Left renal cortex interstitium (tissue), 4 donors: Measurements from ENCODE around the gene HAVCR2. TPM values are rescaled to one million over a fixed set of nuclear protein-coding genes. Genes with fewer than 3 reads are reported as not detected.
"Not testable (repeated sequence)": the region's sequence is repeated elsewhere in the genome, so short reads cannot be mapped to it uniquely, and the experiment has no call there.

ENCODE experiments used
- DNase-seq, 4 donors: peaks; one replicate each; pipeline ENCODE4 v3.0.0-alpha.2; 2013; ENCODE audit warnings: low read depth in 4 of 4, low spot score in 2 of 4, missing footprints in 1 of 4
- polyA plus RNA-seq, 4 donors: library from polyadenylated mRNA; unstranded; fragments of 120-200 nt; gene quantifications; one replicate each; pipeline ENCODE4 v1.2.1, GENCODE V29; 2013; ENCODE audit not compliant: insufficient read length in 4 of 4

Gene HAVCR2
- polyA plus RNA-seq, 4 donors, result 5.5 to 12.9 (median 8.6) TPM

DNA sequence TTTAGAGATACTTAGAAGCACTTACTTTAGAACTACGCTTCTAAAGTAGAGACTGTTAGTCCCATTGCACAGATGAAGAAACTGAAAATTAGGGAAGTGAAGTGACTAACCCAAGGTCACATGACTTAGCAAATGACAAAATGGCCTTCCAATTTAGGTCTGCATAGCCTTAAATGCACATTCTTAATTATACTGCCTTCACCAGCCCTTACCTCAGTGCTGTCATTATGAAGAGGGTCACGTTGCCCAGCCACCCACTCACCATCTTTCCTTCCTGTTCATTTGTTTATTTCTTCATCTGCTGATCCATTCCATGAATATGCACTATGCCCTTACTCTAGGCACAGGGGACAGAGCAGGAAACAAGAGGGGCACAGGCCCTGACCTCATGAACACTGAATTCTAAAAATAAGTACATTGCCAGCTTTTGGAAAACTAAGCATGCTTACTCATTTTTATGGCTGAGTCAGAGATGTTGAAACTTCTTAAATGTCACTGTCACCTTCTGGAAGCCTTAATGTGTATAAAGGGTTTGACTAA is 8.6 kb downstream of the HAVCR2 start:
- DNase-seq, result no peak

DNA sequence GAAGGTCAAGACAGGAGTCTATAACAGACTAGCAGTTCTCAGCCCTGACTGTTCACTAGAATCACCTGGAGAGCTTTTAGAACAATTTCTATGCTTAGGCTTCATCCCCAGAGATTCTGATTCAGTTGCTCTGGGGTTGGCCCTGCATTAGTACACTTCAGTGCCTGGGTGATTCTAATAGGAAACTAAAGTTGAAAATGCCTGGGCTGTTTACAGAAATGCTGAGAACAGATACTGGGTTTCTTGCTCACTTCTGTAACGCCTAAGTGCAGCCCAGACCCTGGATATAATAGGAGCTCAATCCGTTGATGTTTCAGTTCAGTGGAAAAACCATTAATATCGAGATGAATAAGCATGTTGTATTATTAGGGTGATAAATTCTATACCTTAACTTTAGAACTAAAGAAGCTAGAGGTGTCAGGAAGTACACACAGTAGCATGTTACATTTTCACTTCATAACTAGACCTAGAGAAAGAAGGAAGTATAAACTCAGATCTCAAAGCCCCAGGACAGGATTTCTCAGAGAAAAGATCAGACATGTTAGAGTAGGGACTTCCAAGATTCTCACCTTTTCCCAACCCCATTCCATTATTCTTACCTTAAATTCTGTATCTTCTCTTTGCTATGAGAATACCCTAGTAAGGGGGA is 20.4 kb downstream of the HAVCR2 start:
- DNase-seq, result no peak

DNA sequence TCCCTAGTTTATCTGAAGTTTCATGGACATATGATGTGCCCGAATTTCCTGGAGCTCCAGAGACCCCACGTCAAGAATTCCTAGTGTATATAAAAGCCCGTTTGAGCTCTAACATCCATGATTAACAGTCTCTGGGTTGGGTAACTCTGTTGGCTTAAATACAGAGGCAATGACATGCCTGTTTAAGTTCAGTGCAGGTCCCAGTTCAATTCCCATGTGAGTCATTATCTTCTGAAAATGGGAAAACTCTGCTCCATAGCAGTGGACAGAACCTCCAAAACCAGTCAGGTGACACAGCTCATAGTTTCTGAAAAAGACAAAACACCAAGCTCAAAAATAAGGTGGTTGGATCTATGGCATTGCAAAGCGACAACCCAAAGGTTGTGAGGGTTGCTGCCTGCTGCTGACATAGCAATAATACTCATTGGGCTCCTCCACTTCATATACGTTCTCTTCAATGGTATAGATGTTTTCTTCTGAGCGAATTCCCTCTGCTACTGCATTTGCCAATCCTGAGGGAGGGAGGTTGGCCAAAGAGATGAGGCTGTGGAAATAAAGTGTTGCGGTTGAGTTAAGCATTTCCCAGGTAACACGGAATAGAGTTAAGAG is 22.0 kb downstream of the HAVCR2 start:
- no peak for DNase-seq

DNA sequence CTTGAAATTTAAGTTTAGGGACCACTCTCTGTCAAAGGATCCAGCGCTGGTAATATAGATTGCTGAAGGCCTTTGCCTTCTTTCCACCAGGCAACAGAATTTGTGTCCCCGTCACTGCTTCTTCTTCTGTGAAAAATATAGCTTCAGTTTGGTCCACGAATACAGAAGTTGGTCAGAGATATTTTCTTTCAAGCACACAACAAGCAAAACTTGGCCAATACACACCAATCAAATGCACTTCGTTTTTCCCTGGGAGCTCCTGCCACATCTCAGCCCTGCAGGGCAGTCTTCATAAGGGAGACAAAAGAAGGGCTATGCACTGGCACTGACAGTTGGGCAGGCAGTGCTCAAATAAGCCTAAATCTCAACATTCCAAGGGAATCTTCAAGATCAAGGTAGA is 22.9 kb downstream of the HAVCR2 start:
- DNase-seq, result no peak

DNA sequence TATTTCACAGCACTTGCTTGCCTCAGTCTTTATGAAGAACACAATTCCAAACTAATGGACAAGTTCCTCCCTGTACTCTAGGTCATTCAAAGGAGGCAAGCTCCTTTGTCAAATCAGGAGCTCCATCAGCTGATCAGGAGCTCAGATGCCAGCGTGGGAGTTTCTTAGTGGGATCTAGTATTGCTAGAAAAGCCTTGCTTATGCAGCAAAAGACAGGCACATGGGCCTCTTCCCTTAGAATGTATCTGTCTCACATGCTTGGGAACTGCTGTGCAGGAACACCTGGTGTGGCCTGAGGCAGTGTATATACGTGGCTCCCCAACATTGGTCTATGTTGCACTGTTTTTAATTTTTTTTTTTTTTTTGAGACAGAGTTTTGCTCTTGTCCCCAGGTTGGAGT is 28.6 kb downstream of the HAVCR2 start:
- peak in 1 of 4 donors; percentile 10 for DNase-seq

- DNase-seq, result no peak
Measured at GRCh38 chr5:157076558-157076957, 32.3 kb downstream of the HAVCR2 start.

GRCh38 chr5:157072508-157072907 is 36.3 kb downstream of the HAVCR2 start:
- DNase-seq, result no peak

GRCh38 chr5:157069949-157070348 is 38.9 kb downstream of the HAVCR2 start:
- no peak for DNase-seq

GRCh38 chr5:157068785-157069184 is 40.1 kb downstream of the HAVCR2 start:
- no peak for DNase-seq

DNA sequence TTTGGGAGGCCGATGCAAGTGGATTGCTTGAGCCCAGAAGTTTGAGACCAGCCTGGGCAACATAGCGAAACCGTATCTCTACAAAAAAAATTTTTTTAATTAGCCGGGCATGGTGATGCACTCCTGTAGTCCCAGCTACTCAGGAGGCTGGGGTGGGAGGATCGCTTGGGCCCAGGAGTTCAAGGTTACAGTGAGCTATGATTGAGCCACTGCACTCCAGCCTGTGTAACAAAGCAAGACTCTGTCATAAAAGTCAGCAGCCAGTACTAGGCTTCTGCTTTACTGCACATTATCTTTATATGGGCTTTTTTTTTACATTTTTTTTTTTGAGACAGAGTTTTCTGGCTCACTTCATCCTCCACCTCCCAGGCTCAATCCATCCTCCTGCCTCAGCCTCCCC is 40.5 kb downstream of the HAVCR2 start:
- no peak for DNase-seq

GRCh38 chr5:157067005-157067404 is 41.8 kb downstream of the HAVCR2 start:
- no peak for DNase-seq

DNA sequence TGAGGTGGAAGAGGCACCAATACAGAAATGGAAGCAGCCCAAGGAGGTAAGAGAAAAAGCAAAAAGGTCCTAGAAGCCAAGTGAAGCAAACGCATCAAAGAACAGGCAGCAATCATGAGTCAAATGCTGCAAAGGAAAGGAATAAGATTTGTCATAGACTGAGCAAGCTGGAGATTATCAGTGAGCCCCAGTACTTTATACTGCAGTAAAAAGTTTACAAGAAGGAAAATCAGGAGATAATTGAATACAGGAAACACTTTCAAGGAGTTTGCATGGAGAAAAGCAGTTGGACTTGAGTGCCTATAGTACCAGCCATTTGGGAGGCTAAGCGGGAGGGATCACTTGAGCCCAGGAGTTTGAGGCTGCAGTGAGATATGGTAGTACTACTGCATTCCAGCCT is 42.8 kb downstream of the HAVCR2 start:
- no peak for DNase-seq

DNA sequence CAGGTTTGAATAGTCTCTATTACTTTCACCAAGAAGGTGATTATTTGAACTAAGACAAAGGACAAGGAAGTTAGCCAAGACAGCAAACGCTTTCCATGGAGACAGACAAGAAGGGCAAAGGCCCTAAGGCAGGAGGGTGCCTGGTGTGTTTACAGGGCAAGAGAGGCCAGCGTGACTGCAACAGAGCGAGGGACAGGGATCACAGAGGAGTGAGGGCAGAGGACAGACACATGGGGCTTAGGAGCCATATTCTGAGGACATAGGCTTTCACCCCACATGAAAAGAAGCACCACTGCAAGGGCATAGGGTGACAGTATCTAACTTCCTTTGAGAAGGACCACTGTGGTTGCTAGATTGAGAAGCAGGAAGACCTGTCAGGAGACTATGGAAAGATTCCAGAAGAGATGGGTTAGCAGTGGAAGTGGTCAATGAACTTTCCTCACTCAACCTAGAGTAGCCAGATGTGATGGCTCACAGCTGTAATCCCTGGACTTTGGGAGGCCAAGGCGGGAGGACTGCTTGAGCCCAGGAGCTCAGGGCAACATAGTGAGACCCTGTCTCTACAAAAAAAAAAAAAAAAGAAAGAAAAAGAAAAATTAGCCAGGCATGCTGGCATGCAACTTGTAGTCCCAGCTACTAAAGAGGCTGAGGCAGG is 44.9 kb downstream of the HAVCR2 start:
- no peak for DNase-seq

GRCh38 chr5:157059891-157060290 is 49.0 kb downstream of the HAVCR2 start:
- DNase-seq, result no peak

GRCh38 chr5:157059093-157059539 is 49.7 kb downstream of the HAVCR2 start, which contains the start of gene HAVCR1:
Gene HAVCR1, minus strand, starts transcription at chr5:157059116. Its CDS starts 1,173 bp downstream, at chr5:157057943.
- DNase-seq, result no peak

DNA sequence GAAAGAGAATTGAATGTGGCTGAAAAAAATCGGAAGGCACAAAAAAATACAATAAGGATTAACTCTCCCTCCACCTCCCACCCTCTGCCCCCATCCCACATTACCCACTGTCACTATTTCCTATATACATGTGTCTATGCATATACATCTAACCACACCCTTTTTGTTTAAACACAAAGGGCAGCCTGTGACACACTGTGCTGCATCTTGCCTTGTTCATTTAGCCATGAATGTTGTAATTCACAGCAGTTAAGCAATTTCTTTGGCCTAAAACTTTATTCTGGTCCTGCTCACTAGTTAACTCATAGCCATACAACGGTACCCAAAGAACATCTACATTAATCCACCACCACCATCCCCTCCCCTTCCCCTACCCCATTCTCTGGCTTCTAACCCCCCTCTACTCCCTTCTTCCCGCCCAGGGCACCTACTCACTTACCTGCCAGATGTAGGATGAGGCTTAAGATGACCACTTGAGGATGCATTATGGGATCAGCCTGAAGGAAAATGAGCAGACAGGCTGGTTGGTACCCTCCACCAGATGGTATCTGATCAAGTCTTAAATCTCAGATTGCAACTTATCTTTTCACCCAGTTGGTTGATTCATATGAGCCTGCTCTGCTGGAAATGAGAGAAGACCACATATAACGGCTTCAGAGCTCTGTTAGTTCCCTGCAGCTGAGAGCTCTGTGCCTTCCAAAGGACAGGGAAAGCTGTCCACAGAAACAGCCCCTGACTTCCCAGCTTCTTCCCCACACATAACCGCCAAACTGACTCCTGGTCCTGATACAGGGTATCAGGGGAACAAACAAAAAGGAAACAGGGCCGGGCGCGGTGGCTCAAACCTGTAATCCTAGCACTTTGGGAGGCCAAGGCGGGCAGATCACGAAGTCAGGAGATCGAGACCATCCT is 51.1 kb downstream of the HAVCR2 start:
- no peak for DNase-seq

- not testable (repeated sequence) for DNase-seq
Measured at GRCh38 chr5:157056848-157057247, 52.0 kb downstream of the HAVCR2 start.

DNA sequence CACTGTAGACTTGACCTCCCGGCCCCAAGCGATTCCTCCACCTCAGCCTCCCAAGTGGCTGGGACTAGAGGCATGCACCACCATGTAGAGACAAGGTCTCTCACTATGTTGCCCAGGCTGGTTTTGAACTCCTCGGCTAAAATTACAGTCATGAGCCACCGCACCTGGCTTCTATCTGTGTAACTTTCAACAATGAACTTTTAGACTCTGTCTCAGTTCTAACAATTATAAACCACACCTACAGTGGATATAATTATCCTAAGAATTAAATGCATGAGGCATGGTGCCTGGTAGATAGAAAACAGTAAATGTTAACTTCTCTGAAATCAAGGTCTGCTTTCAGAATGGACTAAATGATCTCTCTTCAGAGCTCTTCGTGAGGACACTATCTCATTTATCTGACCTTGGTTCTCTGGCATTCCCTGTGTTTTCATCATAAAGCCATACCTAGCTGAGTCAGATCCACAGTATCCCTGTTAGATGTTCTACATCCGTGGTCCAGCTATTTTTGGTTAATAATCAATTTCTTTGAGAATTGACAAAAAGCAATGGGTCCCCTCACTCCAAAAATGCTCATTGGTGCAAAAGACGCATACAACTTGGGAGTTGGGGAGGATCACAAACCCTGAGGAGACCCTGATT is 57.1 kb downstream of the HAVCR2 start:
- DNase-seq, result no peak

- no peak for DNase-seq
Measured at GRCh38 chr5:157050050-157050449, 58.8 kb downstream of the HAVCR2 start.

- DNase-seq, result no peak
Measured at GRCh38 chr5:157049605-157050004, 59.2 kb downstream of the HAVCR2 start.
